H1 (cell line): ENCODE measurements around the gene DCP1B. TPM values are rescaled to one million over a fixed set of nuclear protein-coding genes. Genes with fewer than 3 reads are reported as not detected.

ENCODE experiments used
- CHD7 ChIP-seq: fragments of 300-600 bp; sonication (generic); IDR thresholded peaks from 2 replicates; pipeline ENCODE4 v1.7.1; 2012; ENCODE audit warnings: low read length, moderate library complexity, mild to moderate bottlenecking, inconsistent platforms; ENCODE audit not compliant: insufficient replicate concordance
- CREB1 ChIP-seq: IDR thresholded peaks from 2 replicates; pipeline ENCODE4 v1.6.1; 2012; ENCODE audit warnings: inconsistent platforms
- EZH2 ChIP-seq: fragments of 200-600 bp; sonication (generic); IDR thresholded peaks from 2 replicates; pipeline ENCODE4 v1.7.1; 2012; ENCODE audit warnings: low read depth, mild to moderate bottlenecking, moderate library complexity, low read length, inconsistent platforms; ENCODE audit not compliant: severe bottlenecking
- MAFK ChIP-seq: IDR thresholded peaks from 2 replicates; pipeline ENCODE4 v1.6.1; 2012; ENCODE audit warnings: low read depth, mild to moderate bottlenecking, improper control_type of control experiment, low read length
- POLR2AphosphoS5 ChIP-seq: IDR thresholded peaks from 2 replicates; pipeline ENCODE4 v1.6.1; 2011; ENCODE audit warnings: low read depth, low read length
- SIN3A ChIP-seq, 2 experiments: IDR thresholded peaks in 1 of 2; conservative IDR thresholded peaks in 1 of 2; 2 replicates each; pipeline ENCODE4 v1.6.1; 2011 to 2012; ENCODE audit warnings: low read length in 2 of 2, improper control_type of control experiment in 1 of 2, low read depth in 1 of 2, mild to moderate bottlenecking in 1 of 2
- SIX5 ChIP-seq: IDR thresholded peaks from 2 replicates; pipeline ENCODE4 v1.6.1; 2011; ENCODE audit warnings: mild to moderate bottlenecking, low read depth, low read length
- TAF7 ChIP-seq: optimal IDR thresholded peaks from 2 replicates; pipeline ENCODE3; 2011; ENCODE audit warnings: low read depth, mild to moderate bottlenecking, inconsistent platforms, low read length, moderate library complexity, borderline replicate concordance
- TEAD4 ChIP-seq: IDR thresholded peaks from 2 replicates; pipeline ENCODE4 v1.6.1; 2012; ENCODE audit warnings: low read depth, low read length, inconsistent platforms, mixed read lengths
- YY1 ChIP-seq: IDR thresholded peaks from 2 replicates; pipeline ENCODE4 v1.6.1; 2011; ENCODE audit warnings: low read depth, mild to moderate bottlenecking, low read length
- polyA plus RNA-seq, 7 experiments: library from polyadenylated mRNA; depleted of rRNA in 3 of 7; stranded (reverse) in 5 of 7; unstranded in 2 of 7; fragments of >200 nt in 5 of 7; fragments of 200-250 nt in 2 of 7; gene quantifications; 1 replicate in 5 of 7; 2 replicates in 1 of 7; 4 replicates in 1 of 7; pipeline versions ENCODE4 v1.2.1 to v1.2.3, GENCODE V29; 2011 to 2013; ENCODE audit warnings: missing spikeins in 2 of 7, mixed read lengths in 2 of 7
- total RNA-seq: library from RNA; stranded (reverse); fragmentation: NEBNext Ultra II Directional; extraction: Animal tissue kit (Norgen Biotek cat#: 25700); gene quantifications from 2 replicates; pipeline ENCODE4 v1.2.1, GENCODE V29; 2021

The DCP1B gene
- total and polyA plus RNA-seq, 2 of the 8 experiments (the other 6 are each of a cell fraction or from before 2014, with no cell fraction given): 14.8 to 29.0 TPM

- no peak for TF ChIP-seq CHD7
- peak; percentile 55 for TF ChIP-seq CREB1
- peak; percentile 27 to 48; a peak in 2 of 4 replicates for TF ChIP-seq SIN3A (conservative IDR thresholded peaks at IDR 0.05 in 1 of 2, IDR thresholded peaks at IDR 0.05 in 1 of 2; ENCODE audit: low read depth in 1 of 2, low read length in 2 of 2)
- no peak for TF ChIP-seq EZH2
- TF ChIP-seq POLR2AphosphoS5: peak; percentile 65; the same call in 1 of the 2 replicates
- TF ChIP-seq TAF7: no peak
- peak; percentile 93 for TF ChIP-seq YY1
- no peak for TF ChIP-seq TEAD4
- no peak for TF ChIP-seq MAFK
- TF ChIP-seq SIX5: no peak
Observed at GRCh38 chr12:2004113-2004929, at the start of gene DCP1B (continued).
